Measurements from ENCODE around the gene HDAC4.

DNA sequence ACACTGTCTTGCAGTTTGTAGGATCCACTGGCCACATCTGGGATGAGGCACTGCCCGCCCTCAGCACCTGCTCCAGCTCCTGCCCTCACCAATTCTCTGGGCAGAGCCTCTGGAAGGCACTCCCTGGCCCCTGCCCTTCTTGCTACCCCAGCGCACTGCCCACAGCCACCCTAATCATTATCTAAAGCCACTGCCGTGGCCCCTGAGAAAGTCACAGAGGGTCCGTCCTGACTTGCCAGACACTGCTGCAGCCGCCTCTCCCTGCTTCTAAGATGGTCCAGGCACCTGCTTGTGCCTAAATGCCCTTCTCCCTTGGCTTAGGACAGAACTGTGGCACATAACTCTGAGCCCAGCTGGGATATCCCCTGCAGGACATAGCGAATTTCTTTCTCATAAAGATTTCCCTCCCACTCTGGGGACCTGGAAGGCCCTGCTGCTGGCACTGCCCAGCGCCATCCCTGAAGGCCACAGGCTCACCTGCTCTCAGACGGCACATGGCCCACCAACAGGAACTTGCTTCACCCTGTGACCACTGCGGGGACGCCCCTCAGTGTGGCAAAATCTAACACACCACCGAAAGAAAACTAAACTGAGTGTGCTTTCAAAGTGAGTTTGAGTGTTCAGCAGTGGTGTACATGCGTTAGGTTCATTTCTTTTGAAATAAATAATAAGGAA, 244.9 kb downstream of the HDAC4 start:
- TF ChIP-seq TCF12 (IDR thresholded peaks at IDR 0.05; ENCODE audit: low read depth, low read length) (no peak), CTCF (IDR thresholded peaks at IDR 0.05; ENCODE audit: control extremely low read depth in 1 of 3, insufficient read depth in 1 of 3, low read depth in 1 of 3, low read length in 3 of 3) (no peak), CEBPB (IDR thresholded peaks at IDR 0.05; ENCODE audit: low read depth, low read length) (no peak), GTF2F1 (IDR thresholded peaks at IDR 0.05; ENCODE audit: borderline replicate concordance, low read depth, low read length) (no peak), RAD21 (IDR thresholded peaks at IDR 0.05 in 1 of 2, conservative IDR thresholded peaks at IDR 0.05 in 1 of 2; ENCODE audit: low read depth in 2 of 2, low read length in 2 of 2) (no peak), EP300 (IDR thresholded peaks at IDR 0.05; ENCODE audit: borderline replicate concordance in 1 of 2, low read depth in 2 of 2, low read length in 2 of 2) (no peak), CBX5 (IDR thresholded peaks at IDR 0.05; ENCODE audit: low read depth, low read length) (no peak), POLR2AphosphoS5 (IDR thresholded peaks at IDR 0.05; ENCODE audit: low read depth, low read length) (no peak), SIX5 (IDR thresholded peaks at IDR 0.05; ENCODE audit: low read depth, low read length) (no peak), CREB1 (IDR thresholded peaks at IDR 0.05) (no peak), SP1 (IDR thresholded peaks at IDR 0.05; ENCODE audit: low read depth, low read length) (no peak), POLR2A (IDR thresholded peaks at IDR 0.05; ENCODE audit: control extremely low read depth in 1 of 2, low read depth in 2 of 2, low read length in 2 of 2) (no peak)
- TF ChIP-seq, protein P1, sequence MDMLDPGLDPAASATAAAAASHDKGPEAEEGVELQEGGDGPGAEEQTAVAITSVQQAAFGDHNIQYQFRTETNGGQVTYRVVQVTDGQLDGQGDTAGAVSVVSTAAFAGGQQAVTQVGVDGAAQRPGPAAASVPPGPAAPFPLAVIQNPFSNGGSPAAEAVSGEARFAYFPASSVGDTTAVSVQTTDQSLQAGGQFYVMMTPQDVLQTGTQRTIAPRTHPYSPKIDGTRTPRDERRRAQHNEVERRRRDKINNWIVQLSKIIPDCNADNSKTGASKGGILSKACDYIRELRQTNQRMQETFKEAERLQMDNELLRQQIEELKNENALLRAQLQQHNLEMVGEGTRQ (IDR thresholded peaks at IDR 0.05; ENCODE audit: low read length) = no peak

Data from H1 (cell line).